GM23248 (cell line): Measurements from ENCODE around the gene FUBP1.

Source experiments
- EZH2 ChIP-seq: fragments of 200-600 bp; sonication (generic); IDR thresholded peaks from 2 replicates; pipeline ENCODE4 v1.6.1; 2018; ENCODE audit warnings: antibody characterized with exemption, mild to moderate bottlenecking; ENCODE audit not compliant: insufficient read depth, poor library complexity, severe bottlenecking
- EZH2phosphoT487 ChIP-seq: fragments of 200-600 bp; sonication (generic); IDR thresholded peaks from 2 replicates; pipeline ENCODE4 v1.6.1; 2018; ENCODE audit warnings: antibody characterized with exemption, moderate library complexity, mild to moderate bottlenecking, low read depth; ENCODE audit not compliant: insufficient read depth

DNA sequence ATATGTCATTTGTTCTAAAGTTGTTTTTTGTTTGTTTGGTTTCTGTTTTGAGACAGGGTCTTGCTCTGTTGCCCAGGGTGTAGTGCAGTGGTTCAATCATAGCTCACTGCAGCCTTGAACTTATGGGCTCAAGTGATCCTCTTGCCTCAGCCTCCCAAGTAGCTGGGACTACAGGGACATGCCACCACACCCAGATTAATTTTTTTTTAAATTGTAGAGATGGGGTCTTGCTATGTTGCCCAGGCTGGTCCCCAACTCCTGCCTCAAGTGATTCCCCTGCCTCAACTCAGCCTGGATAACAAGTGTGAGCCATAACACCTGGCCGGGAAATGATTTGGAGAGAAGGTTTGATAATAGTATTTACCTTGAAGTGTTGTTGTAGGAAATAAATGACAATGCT, 72.2 kb downstream of the FUBP1 start:
- no peak for TF ChIP-seq EZH2
- TF ChIP-seq EZH2phosphoT487, result no peak
